Breast epithelium (tissue), 4 donors: ENCODE results near the gene LRRC46. TPM values are rescaled to one million over a fixed set of nuclear protein-coding genes. Genes with fewer than 3 reads are reported as not detected.

Source experiments
- DNase-seq, 2 donors: peaks; one replicate each; pipeline ENCODE4 v3.0.0-alpha.2; 2019; ENCODE audit warnings: low spot score in 2 of 2
- H3K27ac ChIP-seq, 2 donors: fragments of 200-600 bp; sonication (generic) in 1 of 2; one replicate each; pipeline ENCODE4 v1.5.1; 2016 to 2019; ENCODE audit warnings: mild to moderate bottlenecking in 1 of 2
- H3K27me3 ChIP-seq, 2 donors: fragments of 200-600 bp; sonication (generic) in 1 of 2; one replicate each; pipeline versions ENCODE4 v1.5.1 to v1.6.0; 2017 to 2019; ENCODE audit warnings: control low read depth in 1 of 2, mild to moderate bottlenecking in 1 of 2
- H3K36me3 ChIP-seq: fragments of 200-600 bp; one replicate; pipeline ENCODE4 v1.5.1; 2019
- H3K4me1 ChIP-seq, 2 donors: fragments of 200-600 bp; sonication (generic); one replicate each; pipeline ENCODE4 v1.5.1; 2016 to 2019; ENCODE audit warnings: control low read depth in 1 of 2
- H3K4me3 ChIP-seq, 3 donors: fragments of 200-600 bp; sonication (generic); 1 replicate in 2 of 3; 2 replicates in 1 of 3; pipeline ENCODE4 v1.5.1; 2016 to 2019; ENCODE audit warnings: mild to moderate bottlenecking in 3 of 3, moderate library complexity in 2 of 3
- H3K9me3 ChIP-seq, 2 donors: fragments of 200-600 bp; sonication (generic) in 1 of 2; one replicate each; pipeline ENCODE4 v1.5.1; 2016 to 2019; ENCODE audit warnings: control low read depth in 1 of 2
- CTCF ChIP-seq, 3 donors: fragments of 450-650 bp; IDR thresholded peaks; one replicate each; pipeline ENCODE4 v1.5.1; 2016 to 2017; ENCODE audit warnings: antibody characterized with exemption in 3 of 3, mild to moderate bottlenecking in 3 of 3, moderate library complexity in 3 of 3
- POLR2A ChIP-seq: fragments of 450-650 bp; IDR thresholded peaks from one replicate; pipeline ENCODE4 v1.6.1; 2016; ENCODE audit warnings: antibody characterized with exemption, mild to moderate bottlenecking, moderate library complexity
- POLR2AphosphoS5 ChIP-seq, 3 donors: sonication (generic); formaldehyde crosslinking; IDR thresholded peaks; one replicate each; pipeline ENCODE4 v1.6.1; 2017; ENCODE audit warnings: antibody characterized with exemption in 3 of 3
- intact Hi-C: fragments of 100-400 bp; cut with DNase I; formaldehyde crosslinking; loops from one replicate; pipeline ENCODE4 v1.15.1; 2023; ENCODE audit warnings: low total_unique reads
- total RNA-seq, 3 donors: library from RNA; depleted of rRNA; stranded (reverse); fragments of >200 nt; gene quantifications; one replicate each; pipeline ENCODE4 v1.1.0, GENCODE V29; 2016

LRRC46 gene
- total RNA-seq, 3 donors from 2014 or later = 0.16 to 0.59 (median 0.33) TPM

GRCh38 chr17:47823519-47823918, 8.0 kb upstream of the LRRC46 start:
- intact Hi-C loops = no loop called here
- peaks cover 0 to 7% of the 10 kb centered on the region in 2 donors for H3K4me1 ChIP-seq
- TF ChIP-seq POLR2A (no peak), POLR2AphosphoS5 (IDR thresholded peaks at IDR 0.05) (no peak), CTCF (IDR thresholded peaks at IDR 0.05) (no peak)
- peaks cover 9% of the 10 kb centered on the region for H3K36me3 ChIP-seq
- H3K27me3 ChIP-seq = no peaks in the 10 kb centered on the region
- DNase-seq = no peak
- no peak overlapping the region for H3K27ac ChIP-seq
- no peak overlapping the region for H3K4me3 ChIP-seq
- H3K9me3 ChIP-seq = no peaks in the 10 kb centered on the region

GRCh38 chr17:47829870-47830269, 1.6 kb upstream of the LRRC46 start:
- intact Hi-C loops = no loop called here
- H3K4me1 ChIP-seq = peaks cover 6 to 12% of the 10 kb centered on the region in 2 donors
- no peaks in the 10 kb centered on the region for H3K9me3 ChIP-seq
- no peaks in the 10 kb centered on the region for H3K27me3 ChIP-seq
- H3K36me3 ChIP-seq = peaks cover 9% of the 10 kb centered on the region
- no peak for DNase-seq
- no peak overlapping the region for H3K27ac ChIP-seq
- TF ChIP-seq POLR2AphosphoS5 (IDR thresholded peaks at IDR 0.05) = no peak
- TF ChIP-seq POLR2A = no peak
- TF ChIP-seq CTCF (IDR thresholded peaks at IDR 0.05) = no peak
- H3K4me3 ChIP-seq = no peak overlapping the region

GRCh38 chr17:47830396-47831002, 971 bp upstream of the LRRC46 start:
- Histone ChIP-seq H3K9me3 (no peaks in the 10 kb centered on the region), H3K4me1 (peaks cover 6 to 12% of the 10 kb centered on the region in 2 donors), H3K4me3 (peak overlapping the region; percentile 67 to 91 (median 88)), H3K27ac (peak overlapping the region; percentile 84 to 86), H3K27me3 (no peaks in the 10 kb centered on the region), H3K36me3 (peaks cover 9% of the 10 kb centered on the region)
- intact Hi-C loops = no loop called here
- TF ChIP-seq CTCF (IDR thresholded peaks at IDR 0.05) = no peak
- TF ChIP-seq POLR2A = no peak
- TF ChIP-seq POLR2AphosphoS5 (IDR thresholded peaks at IDR 0.05) = no peak
- no peak for DNase-seq

GRCh38 chr17:47831934-47832327, 461 bp downstream of the LRRC46 start:
- TF ChIP-seq POLR2A (no peak), POLR2AphosphoS5 (IDR thresholded peaks at IDR 0.05) (no peak), CTCF (IDR thresholded peaks at IDR 0.05) (no peak)
- Histone ChIP-seq H3K4me1 (peaks cover 6 to 12% of the 10 kb centered on the region in 2 donors), H3K9me3 (no peaks in the 10 kb centered on the region), H3K4me3 (peak overlapping the region; percentile 67 to 91 (median 88)), H3K36me3 (peaks cover 2% of the 10 kb centered on the region), H3K27ac (peak overlapping the region in 1 of 2 donors; percentile 86), H3K27me3 (no peaks in the 10 kb centered on the region)
- intact Hi-C loops = no loop called here
- DNase-seq = no peak

GRCh38 chr17:47834756-47835155, 3.3 kb downstream of the LRRC46 start:
- intact Hi-C loops = no loop called here
- Histone ChIP-seq H3K36me3 (no peaks in the 10 kb centered on the region), H3K9me3 (no peaks in the 10 kb centered on the region), H3K4me3 (no peak overlapping the region), H3K4me1 (peaks cover 6 to 14% of the 10 kb centered on the region in 2 donors), H3K27ac (no peak overlapping the region), H3K27me3 (no peaks in the 10 kb centered on the region)
- DNase-seq = no peak
- TF ChIP-seq POLR2A = no peak
- TF ChIP-seq CTCF (IDR thresholded peaks at IDR 0.05) = no peak
- TF ChIP-seq POLR2AphosphoS5 (IDR thresholded peaks at IDR 0.05) = no peak
